Stimulated activated CD4-positive, alpha-beta T cell treated with anti-CD3 and anti-CD28 coated beads, Interleukin-1b, Interleukin-23, amount 100 ng/mL, for 24 hours (primary cell): ENCODE measurements around the gene PTPRG.

Experiments
- DNase-seq, 4 experiments: peaks; one replicate each; pipeline ENCODE4 v3.0.0-alpha.2; 2020; ENCODE audit warnings: low read depth in 4 of 4, low spot score in 1 of 4

PTPRG gene

DNA sequence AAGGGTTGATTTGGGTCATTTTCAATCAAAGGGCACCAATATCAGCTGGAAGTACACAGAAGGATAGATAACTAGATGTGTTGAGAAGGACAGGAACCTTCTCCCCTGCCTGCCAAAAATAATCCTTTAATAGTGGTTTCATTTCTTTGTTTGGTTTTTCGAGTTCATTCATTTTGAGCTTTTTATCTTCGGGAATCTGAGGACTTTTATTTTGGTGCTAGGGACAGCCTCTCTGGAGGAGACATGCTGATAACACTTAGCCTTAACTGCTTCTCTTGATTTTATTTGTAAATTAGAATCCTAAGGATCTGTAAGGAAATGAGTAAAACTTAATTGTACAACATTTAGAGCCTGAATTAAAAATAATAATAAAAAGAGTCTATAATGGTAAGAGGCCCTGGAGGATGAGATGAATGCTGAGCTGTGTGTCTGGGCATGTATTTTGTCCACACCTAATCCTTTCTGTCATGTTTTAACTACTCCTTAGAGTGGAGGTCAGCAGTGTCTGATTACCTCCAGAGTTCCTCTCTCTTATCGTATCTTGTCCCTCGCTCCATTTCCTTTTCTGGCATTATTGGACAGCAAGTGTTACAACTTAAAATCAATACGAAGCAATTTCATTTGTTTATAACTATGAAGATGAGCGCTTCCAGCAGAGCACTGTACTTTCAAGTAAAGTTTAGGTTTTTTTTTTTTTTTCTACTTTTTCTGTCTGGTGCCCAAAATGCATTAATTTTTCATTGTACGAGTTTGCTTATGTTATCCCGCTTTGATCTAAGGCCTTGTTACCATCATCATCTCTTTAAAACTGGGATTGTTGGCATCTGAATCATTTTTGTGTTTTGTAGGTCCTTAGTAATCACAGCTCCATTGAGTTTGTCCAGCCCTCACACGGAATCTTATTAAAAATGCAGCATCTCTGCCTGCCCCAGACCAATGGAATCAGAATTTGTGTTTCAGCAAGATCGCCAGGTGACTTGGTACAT is 22.8 kb downstream of the PTPRG start:
- DNase-seq: no peak

DNA sequence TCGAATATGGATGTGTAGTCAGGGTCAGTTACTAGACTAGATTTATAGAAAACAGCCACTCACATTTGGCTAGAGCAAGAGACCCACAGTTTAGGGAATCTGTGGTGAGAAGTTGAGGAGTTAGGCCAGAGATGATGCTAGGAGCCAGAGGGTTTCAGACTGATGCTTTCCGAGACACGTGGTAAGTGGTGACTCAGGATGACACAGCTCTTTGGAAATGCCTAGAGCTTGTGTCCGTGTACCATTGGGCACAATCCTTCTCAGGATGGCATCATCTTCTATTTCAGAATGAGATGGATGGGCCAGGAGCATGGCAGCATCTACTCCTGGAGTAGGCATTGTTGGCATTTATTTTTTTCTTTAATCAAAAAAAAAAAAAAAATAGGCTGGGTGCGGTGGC is 28.5 kb downstream of the PTPRG start:
- no peak for DNase-seq

DNA sequence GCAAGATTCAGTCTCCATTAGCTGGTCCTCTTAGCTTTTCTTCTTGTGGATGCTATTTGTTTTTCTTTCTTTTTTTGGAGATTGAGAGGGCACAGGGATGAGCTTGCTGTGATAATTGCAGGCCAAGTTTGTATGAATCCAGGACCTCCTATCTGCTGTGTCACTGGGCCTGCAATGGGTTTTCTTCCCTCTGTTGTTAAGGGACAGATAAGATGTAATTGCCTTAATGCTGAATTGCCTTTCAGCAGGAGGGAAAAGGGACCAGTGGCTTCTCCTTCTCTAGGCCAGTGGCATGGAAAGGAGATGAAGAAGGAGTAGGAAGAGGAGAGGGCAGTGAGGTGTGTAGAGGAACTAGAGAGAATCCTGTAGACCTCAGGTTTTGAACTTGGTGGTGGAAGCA is 29.9 kb downstream of the PTPRG start:
- no peak for DNase-seq

DNA sequence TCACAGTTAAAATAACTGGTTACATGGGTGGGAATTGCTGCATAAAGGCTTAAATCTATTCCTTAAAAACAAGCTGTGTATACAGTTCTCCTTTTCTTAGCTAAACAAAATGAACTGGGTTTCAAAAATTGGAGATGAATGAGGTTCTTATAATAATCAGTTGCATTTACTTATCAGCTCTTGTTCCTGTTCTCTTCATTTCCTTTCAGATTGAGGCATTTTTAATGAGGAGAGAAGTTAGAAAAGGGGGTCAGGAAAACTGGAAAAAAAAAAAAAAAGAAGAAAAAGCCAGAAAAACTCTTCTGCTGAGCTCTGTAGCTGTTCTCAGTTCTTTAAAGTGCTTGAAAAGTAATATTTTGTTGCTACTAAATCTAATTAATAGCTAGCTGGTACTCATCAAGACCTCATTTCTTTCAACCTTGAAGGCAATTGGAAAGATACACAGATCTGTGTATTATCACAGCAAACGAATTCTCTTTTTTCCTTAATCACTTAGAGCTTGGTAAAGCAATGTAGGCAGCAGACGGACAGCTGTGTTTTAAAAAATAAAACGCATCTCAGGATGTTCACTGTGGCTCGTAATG is 32.2 kb downstream of the PTPRG start:
- DNase-seq: no peak

DNA sequence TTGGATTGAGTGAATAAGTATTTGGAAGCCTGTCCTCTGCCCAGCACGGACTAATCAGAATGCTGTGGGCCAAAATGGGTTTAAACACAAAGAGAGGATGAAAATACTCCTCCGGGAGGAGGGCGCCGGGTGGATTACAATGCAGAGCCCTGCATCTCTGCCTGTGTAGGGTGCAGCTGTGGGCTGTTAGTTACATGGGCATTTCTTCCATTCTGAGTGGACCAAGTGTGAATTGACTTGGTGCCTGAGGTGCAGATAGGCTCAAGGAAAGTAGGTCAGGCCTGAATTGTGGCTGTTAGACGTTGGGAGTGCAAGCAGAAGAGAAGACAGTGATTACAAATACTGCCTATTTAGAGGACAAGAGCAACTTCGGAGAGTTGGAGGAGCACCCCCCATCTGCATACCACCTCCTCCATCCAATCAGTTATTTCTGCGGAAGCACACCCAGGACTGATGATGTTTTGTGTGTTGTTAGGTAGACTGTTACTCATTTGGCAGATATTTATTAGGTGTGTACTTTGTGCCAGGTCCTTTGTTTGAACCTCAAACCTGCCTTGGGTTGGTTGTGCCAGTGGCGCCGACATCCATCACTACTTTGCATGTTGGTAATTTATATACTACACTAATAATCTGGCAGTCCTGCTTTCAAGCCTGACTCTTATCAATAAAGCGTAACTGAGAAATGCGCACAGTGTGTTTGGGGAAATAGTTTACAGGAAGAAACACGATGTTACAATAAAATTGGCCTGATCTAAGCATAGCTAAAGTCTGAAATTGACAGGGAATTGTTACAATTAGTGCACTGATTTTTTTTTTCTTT is 33.0 kb downstream of the PTPRG start:
- DNase-seq: no peak

DNA sequence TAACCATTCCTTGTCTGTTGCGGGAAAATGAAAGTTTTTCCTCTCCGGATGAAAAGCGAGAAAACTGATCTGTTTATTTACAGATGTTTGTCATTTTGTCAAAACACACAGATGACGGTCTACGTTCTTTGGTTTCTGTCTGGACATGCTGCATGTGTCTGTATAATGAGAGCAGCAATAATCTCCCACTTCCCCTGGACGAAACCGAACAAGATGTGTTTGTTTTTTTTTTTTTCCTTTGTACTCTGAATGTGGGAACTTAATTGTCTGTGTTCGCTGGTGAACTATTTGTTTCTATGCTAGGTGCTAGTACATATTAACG is 33.6 kb downstream of the PTPRG start:
- DNase-seq: no peak

DNA sequence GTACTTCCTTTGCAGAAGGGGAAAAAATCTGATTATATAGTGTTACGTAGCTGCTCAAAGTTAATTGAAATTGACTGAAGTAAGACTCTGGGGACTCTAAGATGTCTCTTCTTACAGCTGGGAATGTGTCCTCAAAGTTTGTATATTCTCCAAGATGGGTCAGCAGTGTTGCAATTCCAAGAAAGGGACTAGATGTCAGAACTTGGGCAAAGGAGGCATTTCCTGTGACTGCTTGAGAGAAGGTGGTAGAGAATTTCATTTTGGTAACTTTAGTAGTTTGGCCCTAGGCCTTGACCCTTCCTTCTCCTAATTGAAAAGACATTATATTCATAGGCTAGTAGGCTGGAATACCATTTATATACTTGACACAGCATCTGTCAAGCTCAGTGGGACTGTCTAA is 33.9 kb downstream of the PTPRG start:
- no peak for DNase-seq

DNA sequence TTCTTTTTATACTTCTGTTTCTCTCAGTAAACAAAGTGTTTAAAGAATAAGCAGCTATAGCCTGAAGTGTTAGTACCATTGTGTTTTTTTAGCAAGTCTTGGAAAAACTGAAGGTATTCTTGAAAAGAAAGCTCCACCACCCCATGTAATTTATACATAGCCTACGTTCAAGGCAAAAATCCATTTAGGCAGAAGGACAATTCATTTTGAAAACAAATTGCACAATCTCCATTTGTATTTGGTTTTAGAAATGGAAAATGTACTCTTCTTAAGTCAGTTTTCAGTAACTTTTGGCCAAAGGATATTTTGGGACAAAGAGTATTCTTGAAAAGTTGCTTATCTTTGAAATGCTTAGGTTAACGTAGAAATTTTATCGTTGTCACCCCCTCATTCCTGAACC is 34.5 kb downstream of the PTPRG start:
- DNase-seq: no peak

DNA sequence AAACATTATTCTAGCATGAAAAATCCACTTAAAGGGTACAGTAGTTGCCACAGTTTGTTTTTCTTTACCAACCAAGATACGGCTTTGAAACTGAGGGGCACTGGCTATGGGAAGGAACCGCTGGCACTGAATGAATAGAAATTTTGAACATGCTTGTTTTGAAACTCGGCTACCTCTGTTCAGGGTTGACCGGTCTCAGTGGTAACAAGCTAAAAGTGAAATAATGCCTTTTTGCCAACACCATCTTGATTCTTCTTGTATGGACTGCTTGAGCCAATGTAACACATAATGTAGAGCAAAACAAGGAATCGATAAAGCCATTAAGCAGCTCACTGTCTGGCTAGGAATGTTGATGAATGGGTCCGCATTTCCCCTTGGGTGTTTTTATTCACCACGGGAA is 36.5 kb downstream of the PTPRG start:
- DNase-seq: no peak

DNA sequence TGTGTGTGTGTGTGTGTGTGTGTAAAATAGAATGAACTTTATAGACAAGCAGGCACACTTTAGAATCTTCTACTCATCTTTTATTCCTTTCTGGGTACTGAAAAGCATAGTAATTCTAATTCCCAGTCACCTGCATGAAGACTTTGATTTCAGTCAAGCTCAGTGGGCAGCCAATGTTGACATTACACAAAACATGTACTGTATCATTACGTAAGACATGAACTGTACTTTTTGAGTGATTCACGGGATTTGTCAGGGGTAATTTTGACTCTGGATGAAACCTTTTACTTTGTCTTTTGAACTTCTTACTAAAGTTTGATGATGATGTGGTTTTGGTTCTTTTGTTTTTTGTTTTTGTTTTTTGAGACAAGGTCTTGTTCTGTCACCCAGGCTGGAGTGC is 38.8 kb downstream of the PTPRG start:
- DNase-seq: no peak

DNA sequence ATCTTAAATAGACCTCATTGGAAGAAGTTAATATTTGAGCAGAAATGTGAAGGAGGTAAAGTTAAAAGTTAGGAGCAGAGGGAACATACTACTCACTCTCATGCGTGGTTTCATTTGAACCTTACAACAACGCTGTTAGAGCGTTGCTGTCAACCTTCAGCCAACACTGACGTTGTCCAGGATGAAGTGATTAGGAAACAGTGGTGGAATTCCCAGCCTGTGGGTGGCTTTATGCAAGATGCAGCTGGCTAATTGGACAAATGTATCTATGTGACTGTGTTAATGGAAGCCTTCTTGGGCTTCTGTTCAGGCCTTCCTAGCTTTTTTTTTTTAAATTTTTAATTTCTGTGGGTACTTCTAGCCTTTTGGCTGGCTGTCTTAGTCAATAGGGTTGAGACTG is 40.5 kb downstream of the PTPRG start:
- DNase-seq: no peak

DNA sequence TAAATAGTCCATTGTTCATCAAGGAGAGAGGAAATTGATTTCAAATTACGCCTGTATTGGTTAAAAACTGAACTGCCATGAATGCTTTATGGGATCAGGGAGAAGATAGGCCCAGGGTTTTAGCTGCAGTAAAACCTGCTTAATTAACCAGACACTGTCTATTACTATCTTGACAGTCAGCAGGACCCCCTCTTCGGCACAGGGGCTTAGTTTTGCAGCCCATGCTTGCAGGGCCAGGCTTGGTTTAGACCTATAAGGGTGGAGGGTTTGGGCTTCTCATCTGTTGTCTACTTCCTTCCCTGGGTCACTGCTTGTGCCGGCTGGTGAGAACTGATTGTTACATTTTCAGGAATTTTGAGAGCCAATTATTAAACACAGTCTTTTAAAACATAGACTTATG is 41.1 kb downstream of the PTPRG start:
- no peak for DNase-seq

DNA sequence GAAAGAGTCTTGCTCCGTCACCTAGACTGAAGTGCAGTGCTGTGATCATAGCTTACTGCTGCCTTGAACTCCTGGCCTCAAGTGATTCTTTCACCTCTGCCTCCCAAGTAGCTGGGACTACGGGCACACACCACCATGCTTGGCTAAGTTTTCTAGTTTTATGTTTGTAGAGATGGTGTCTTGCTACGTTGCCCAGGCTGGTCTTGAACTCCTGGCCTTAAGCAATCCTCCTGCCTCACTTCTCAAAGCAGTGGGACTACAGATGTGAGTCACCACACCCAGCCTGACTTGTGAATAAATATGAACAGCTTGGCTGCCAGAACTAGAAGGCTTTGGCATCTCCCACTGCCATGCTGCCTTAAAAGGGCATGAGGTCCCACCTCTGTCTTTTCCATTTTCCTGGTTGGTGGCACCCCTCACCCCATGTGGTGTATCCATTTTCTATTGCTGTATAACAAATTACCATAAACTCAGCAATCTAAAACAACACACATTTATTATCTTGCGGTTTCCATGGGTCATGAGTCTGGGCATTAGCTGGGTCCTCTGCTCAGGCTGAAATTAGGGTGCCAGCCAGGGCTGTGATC is 44.3 kb downstream of the PTPRG start:
- no peak for DNase-seq

DNA sequence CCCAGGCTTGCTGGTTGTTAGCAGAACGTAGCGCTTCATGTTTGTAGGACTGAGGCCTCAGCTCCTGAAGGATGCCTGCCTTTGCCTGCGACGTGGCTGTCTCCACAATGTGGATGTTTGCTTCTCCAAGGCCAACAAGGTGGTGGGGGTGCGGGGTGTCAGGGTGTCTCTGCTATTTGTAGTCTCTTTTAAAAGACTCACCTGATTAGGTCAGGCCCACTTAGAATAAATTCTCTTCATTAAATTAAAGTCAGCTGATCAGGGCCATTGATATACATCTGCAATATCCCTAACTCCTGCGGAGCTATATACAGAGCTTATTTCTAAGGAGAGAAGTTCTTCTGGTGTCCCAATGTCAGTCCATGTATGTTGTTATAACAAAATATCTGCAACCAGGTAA is 44.8 kb downstream of the PTPRG start:
- no peak for DNase-seq

DNA sequence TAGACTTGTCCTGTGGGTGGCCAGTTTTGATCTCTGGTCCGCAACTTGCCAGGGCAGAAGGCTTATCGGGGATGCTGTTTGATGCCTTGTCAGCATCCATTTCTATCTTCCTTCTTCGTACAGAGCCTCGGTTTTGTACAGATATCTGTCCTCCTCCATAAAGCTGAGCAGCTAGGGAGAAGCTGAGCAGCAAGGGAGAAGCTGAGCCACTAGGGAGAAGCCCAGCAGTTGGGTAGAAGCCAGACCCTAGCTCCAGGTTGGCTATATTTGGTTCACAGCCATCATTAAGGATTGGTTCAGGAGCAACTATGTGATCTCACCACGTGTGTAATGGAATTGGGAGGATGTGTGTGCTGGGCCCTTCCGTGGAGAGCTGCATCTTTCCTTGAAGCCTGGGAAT is 46.7 kb downstream of the PTPRG start:
- DNase-seq: no peak

DNA sequence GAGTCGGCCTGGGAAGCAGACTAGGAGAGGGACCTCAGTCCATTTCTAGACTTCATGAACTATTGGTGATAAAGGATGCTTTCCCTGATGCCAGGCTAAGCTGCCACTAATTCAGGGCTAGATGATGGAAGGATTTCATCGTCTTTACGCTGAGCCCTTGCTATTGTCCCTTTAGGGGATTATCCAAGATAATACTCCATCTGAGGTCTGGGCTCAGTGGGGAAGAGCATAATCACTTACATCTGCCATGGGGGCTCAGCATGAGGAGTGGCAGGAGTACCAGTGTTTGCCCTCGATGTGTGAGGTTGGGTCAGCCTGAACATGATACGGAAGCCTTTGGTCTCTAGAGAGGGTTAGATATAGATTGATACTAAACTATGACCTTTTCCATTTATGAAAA is 47.3 kb downstream of the PTPRG start:
- DNase-seq: no peak

DNA sequence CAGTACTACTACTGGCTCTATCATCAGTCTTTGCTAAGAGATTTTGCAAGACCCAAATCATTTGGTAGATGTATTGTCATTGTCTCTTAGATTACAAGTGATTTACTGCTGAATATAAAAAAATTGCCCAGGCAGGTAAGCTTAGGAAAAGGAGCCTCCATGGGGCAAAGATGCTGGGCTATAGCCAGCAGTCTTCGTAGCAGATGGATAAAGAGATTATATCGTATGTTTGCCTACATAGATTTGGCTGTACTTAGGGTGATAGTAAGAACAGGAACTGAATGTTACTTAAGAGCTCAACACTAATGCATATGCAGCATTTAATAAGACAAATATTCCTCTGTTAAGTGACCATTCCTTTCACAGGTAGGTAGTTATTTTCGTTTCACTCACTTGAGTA is 48.9 kb downstream of the PTPRG start:
- DNase-seq: no peak

DNA sequence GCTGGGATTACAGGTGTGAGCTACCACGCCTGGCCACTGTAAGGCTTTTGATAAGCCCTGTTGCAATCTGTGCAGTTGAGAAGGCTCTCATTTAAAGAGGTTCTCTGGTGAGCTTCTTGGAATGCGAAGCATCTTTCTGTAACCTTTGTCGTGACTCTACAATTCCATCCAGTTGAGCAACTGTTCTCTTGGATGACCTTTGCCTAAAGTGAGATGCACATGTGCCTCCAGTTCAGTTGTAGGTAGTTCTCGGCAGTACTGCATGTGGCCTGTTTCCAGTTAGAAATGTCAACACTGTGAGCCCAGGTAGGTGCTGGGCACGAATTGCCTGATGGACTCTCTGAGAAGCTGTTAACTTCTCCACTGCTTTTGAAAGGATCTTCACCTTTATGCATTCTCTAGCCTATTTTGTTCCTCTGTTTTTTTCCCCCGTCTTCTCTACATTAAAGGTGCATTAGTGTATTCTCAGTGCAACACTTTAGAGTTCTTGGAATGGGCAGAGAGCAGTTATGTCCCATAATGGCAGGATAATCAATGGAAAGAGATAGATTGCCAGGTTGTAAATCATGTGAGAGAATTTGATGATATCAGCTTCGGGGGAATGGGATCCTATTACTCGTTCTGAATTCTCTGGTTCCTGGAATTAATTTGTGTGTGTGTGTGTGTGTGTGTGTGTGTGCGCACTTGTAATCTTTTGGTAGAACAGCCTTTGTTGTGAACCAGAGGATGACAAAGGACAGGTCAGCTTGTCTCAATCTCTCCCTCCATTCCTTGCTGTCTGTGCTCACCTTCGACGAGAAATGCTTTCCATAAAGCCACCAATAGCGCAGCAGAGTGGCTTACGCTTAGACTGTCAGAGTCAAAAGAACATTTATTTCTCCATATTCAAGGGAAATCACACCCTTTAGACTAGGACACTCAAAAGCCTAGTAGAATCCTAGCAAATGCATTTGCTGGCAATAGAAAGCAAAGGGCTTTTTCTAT is 51.1 kb downstream of the PTPRG start:
- no peak for DNase-seq

DNA sequence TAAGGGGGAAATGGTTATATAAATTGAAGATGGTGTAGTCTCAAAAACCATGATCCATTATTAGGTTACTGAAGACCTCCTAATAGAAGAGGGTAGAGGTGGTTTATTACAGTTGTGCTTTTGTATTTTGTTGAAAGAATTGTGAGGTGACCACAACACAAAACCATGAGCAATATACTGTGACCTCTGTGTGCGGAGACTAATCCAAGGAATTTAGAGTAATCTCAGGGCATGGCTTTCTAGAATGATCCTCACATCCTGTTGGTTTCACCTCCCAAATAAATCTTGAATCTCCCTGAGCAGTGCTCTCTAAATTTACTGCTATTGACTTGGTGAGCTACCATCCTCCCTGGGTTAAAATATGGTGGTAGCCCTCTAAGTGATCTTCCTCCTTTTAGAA is 52.3 kb downstream of the PTPRG start:
- no peak for DNase-seq

DNA sequence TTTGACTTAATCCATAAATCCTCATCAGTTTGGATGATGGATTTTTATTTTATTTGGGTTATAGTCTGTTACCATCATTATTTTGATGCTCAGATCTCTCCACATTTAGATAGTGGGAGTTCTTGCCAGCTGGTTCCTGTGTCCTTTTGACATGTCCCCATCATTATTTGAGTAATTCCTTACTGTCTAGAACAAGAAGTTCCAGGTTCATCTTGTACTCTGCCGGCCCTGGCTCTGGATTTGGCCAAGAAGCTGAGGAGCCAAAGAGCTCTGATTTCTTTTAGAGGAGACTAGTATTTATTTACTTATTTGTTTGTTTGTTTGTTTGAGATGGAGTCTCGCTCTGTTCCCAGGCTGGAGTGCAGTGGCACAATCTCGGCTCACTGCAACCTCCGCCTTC is 54.3 kb downstream of the PTPRG start:
- DNase-seq: no peak

DNA sequence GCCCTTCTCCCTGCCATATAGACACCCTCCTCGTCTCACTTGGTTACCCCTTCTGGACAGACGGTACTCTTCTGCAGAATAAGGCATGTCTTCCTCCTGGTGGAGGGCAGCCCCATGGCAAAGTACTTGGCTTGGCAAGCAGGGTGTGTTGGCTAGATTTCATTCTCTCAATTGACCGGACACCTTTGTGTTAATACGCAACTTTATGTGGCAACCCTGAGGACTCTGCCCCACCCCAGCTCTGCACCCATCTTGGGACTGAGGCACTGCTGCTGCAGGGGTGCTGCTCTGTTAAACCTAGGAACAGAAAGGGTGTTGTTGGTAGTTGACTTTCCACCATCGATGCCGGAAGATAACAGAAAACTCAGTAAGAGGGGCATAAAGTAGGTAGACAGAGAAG is 55.2 kb downstream of the PTPRG start:
- DNase-seq: no peak
